Upper lobe of left lung (tissue), 4 donors: Measurements from ENCODE around the gene MS4A18.

Experiments used
- POLR2AphosphoS5 ChIP-seq, 2 donors: sonication (generic); formaldehyde crosslinking; IDR thresholded peaks; one replicate each; pipeline ENCODE4 v1.5.1; 2017; ENCODE audit warnings: antibody characterized with exemption in 2 of 2
- TF ChIP-seq, protein P1 (sequence below), 6 experiments: fragments of 450-650 bp in 4 of 6; fragments of 200-600 bp in 2 of 6; sonication (generic) in 2 of 6; IDR thresholded peaks; one replicate each; pipeline ENCODE4 v1.5.1; 2016 to 2019; ENCODE audit warnings: antibody characterized with exemption in 6 of 6

DNA sequence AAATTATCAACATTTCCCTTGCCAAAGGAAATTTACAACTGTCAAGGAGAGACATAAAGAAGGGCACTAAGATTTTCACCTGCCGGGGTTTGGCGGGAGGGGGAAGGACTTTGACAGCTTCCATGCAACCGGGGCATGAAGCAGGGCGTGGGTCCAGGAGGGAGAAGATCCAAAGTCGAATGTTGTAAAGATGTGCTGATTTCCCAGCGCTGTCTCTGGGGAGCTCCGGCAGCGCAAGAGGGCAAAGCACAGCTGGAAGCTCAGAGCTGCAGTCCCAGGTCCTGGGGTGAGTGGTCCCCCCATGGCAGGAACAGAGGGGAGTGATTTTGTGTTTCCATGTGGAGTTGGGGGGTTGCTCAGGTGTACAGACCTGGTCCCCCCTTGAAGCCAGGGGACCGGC lies 60.6 kb downstream of the MS4A18 start, which contains the start of gene MS4A10:
- TF ChIP-seq, protein P1, sequence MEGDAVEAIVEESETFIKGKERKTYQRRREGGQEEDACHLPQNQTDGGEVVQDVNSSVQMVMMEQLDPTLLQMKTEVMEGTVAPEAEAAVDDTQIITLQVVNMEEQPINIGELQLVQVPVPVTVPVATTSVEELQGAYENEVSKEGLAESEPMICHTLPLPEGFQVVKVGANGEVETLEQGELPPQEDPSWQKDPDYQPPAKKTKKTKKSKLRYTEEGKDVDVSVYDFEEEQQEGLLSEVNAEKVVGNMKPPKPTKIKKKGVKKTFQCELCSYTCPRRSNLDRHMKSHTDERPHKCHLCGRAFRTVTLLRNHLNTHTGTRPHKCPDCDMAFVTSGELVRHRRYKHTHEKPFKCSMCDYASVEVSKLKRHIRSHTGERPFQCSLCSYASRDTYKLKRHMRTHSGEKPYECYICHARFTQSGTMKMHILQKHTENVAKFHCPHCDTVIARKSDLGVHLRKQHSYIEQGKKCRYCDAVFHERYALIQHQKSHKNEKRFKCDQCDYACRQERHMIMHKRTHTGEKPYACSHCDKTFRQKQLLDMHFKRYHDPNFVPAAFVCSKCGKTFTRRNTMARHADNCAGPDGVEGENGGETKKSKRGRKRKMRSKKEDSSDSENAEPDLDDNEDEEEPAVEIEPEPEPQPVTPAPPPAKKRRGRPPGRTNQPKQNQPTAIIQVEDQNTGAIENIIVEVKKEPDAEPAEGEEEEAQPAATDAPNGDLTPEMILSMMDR (IDR thresholded peaks at IDR 0.05), result no peak
- TF ChIP-seq POLR2AphosphoS5 (IDR thresholded peaks at IDR 0.05), result no peak
